GM18870 (cell line): ENCODE results near the gene ATG10.
"Not testable (repeated sequence)": the region's sequence is repeated elsewhere in the genome, so short reads cannot be mapped to it uniquely, and the experiment has no call there.

Experiments
- ATAC-seq: cut with Tn5 transposase; IDR thresholded peaks from one replicate; pipeline ENCODE4 v1.9.1; 2021; ENCODE audit warnings: moderate library complexity; ENCODE audit not compliant: unreplicated experiment

Gene ATG10

GRCh38 chr5:81980598-81981260 is 8.9 kb downstream of the ATG10 start:
- no peak for ATAC-seq

GRCh38 chr5:81982172-81982685 is 10.4 kb downstream of the ATG10 start:
- not testable (repeated sequence) for ATAC-seq

DNA sequence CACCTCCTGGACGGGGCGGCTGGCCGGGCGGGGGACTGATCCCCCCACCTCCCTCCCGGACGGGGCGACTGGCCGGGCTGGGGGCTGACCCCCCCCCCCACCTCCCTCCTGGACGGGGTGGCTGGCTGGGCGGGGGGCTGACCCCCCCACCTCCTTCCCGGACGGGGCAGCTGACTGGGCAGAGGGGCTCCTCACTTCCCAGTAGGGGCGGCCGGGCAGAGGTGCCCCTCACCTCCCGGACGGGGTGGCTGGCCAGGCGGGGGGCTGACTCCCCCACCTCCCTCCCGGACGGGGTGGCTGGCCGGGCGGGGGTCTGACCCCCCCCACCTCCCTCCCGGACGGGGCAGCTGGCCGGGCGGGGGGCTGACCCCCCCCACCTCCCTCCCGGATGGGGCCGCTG is 11.3 kb downstream of the ATG10 start:
- not testable (repeated sequence) for ATAC-seq

DNA sequence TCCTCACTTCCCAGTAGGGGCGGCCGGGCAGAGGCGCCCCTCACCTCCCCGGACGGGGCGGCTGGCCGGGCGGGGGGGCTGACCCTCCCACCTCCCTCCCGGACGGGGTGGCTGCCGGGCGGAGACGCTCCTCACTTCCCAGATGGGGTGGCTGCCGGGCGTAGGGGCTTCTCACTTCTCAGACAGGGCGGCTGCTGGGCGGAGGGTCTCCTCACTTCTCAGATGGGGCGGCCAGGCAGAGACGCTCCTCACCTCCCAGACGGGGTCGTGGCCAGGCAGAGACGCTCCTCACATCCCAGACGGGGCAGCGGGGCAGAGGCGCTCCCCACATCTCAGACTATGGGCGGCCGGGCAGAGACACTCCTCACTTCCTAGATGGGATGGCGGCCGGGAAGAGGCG is 11.7 kb downstream of the ATG10 start:
- ATAC-seq = not testable (repeated sequence)

DNA sequence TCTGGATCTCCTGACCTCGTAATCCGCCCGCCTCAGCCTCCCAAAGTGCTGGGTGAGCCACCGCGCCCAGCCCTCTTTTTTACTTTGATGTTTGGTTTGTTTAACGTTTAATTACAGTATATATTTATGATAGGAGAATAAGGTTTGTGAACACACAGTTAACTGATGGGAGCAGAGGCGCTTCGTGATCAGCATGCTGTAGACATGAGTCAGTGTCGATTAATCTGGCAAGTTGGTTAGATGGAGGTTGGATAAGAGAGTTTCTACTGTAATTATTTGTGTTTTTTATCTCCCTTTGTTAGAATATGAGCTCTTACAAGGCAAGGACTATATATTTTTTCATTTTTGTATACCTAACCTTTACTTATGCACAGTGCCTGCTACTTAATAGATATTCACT is 14.3 kb downstream of the ATG10 start:
- no peak for ATAC-seq

DNA sequence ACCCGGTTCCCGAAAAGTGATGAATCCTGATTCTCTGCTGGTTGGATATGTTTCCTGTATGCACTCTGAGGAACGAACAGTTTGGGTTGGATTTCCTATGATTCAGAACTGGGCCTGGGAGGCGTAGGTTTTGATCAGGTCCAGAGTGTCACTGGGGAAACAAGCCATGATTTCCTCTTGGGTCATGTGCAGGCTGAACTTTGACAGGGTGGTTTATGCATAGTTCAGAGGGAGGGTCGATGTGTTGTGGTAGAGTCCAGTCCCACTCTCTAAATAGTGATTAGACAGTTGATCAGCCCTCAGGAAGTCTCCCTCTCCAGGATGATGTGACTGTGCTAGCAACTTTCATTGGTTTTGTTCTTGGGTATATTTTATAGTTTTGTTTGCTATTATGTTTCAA is 17.4 kb downstream of the ATG10 start:
- no peak for ATAC-seq

- no peak for ATAC-seq
Observed at GRCh38 chr5:81994679-81995078, 22.9 kb downstream of the ATG10 start.

DNA sequence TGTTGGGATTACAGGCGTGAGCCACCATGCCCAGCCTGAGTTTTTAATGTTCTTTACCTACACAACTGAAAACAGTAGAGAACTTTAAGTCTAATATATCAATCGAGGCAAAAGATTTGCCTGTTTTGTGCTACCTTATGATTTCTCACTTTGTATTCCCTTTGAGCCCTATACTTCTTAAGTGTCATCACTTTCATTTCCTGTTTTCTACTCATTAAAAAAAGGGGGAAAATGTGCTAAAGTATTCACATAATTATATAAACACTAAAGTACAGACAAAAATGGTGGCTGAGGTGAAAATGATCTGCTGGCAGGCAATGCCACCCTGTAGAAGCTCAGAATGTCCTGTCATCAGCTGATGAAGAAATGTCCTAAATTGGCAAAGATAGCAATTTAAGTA is 23.6 kb downstream of the ATG10 start:
- no peak for ATAC-seq

GRCh38 chr5:82004511-82004910 is 32.7 kb downstream of the ATG10 start:
- no peak for ATAC-seq

DNA sequence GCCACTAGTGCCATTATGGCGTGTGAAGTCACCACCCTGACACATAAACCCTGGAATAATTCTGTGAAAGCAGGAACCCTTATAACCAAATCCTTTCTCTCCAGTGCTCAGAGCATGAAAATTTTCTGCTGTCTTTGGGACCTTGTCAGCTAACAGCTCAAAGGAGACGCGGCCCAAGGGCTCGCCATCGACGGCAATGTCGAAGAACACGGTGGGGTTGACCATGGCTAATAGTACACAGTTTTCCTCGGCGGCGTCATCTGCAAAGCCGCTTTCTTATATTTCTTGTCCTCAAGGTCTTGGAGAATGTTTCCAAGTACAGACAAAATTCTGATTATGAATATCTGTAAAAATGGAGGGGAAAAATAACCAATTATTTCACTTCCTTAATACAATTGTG is 38.0 kb downstream of the ATG10 start:
- not testable (repeated sequence) for ATAC-seq

- no peak for ATAC-seq
Observed at GRCh38 chr5:82010696-82011095, 38.9 kb downstream of the ATG10 start.

DNA sequence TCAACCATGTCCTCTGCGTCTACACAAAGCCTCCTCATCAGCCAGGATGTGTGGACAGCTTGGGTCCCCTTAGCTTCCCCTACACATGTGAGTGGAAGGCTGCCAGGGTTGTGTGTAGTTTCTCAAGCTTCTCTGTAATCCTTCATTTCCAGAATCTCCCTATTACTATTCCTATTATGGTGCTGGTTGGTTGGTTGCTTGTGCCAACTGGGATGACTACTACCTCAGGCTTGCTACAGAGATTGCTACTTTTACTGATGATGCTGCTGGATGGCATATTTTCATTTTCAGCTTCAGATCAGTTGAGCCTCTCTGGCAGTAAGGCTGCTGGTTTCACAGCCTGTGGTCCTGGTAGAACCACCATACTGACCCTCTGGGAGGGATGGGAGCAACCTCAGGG is 39.9 kb downstream of the ATG10 start:
- ATAC-seq = no peak

DNA sequence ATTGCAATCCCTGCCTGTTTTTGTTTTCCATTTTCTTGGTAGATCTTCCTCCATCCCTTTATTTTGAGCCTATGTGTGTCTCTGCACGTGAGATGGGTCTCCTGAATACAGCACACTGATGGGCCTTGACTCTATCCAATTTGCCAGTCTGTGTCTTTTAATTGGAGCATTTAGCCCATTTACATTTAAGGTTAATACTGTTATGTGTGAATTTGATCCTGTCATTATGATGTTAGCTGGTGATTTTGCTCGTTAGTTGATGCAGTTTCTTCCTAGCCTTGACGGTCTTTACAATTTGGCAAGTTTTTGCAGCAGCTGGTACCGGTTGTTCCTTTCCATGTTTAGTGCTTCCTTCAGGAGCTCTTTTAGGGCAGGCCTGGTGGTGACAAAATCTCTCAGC is 42.8 kb downstream of the ATG10 start:
- ATAC-seq = not testable (repeated sequence)

- ATAC-seq = no peak
Observed at GRCh38 chr5:82018462-82018861, 46.6 kb downstream of the ATG10 start.

- no peak for ATAC-seq
Observed at GRCh38 chr5:82019342-82020138, 47.7 kb downstream of the ATG10 start.

- no peak for ATAC-seq
Observed at GRCh38 chr5:82022499-82022898, 50.7 kb downstream of the ATG10 start.

DNA sequence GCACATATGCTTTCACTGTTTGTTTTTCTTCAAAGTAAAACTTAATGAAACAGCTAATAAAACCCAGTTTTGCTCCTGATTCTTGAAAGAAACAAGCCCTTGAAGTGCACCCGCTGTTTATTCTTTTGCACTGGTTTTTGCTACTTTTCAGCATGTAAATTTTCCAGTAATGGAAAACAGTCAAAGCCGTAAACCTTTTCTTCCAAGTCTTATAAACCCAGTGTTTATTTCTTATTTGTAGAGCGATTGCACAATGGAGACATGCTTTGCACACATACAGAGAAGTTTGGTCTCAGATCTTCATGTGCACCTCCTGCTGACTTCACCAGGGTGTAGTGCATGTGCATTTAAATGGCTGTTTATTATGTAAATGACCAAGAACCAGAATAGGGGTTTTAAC is 51.8 kb downstream of the ATG10 start:
- no peak for ATAC-seq

DNA sequence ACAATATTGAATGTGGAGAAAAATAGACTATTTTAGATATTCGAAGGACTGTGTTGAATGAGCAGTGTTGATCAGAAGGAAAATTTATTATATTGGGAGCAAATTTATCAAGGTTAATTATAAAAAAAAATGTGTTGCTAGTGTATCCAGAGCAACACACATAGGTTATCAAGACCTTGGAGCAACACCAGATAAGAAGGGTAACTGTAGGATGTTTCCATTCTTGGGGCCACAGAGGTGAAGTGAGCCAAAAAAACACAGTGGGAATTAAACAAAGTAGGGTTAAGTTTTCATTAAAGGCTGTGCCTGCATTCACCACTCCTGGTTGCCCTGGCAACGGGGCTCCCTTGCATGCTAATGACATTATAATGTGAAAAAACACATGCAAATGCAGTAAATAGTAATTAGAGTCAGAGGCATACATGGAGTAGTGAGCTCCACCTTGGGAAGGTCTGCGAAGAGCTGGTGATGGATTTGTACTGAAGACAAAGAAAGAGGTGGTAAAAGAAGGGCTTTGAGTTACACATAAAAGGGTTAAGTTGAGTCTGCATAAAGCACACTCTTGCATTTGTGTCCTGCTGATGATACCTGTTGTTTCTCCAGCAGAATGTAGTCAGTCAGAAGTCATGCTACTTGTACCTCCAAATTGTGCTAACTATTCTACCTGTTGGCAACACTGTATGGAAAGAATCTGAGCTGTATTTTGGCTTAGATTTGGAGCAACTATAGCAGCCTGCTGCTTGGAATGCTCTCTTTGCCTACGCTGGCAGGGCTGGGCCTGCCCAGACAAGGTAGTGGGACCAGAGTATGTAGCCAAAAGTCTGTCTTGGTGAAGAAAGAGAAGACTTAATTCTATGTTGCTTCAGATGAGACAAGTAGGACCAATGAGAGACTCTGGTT is 59.6 kb downstream of the ATG10 start:
- no peak for ATAC-seq

DNA sequence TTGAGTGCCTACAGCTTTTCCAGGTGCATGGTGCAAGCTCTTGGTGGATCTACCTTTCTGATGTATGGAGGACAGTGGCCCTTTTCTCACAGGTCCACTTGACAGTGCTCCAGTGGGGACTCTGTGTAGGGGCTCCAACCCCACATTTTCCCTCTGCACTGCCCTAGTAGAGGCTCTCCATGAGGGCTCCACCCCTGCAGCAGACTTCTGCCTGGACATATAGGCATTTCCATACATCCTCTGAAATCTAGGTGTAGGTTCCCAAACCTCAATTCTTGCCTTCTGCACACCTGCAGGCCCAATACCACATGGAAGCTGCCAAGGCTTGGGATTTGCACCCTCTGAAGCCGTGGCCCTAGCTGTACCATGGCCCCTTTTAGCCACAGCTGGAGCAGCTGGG is 71.1 kb downstream of the ATG10 start:
- not testable (repeated sequence) for ATAC-seq

DNA sequence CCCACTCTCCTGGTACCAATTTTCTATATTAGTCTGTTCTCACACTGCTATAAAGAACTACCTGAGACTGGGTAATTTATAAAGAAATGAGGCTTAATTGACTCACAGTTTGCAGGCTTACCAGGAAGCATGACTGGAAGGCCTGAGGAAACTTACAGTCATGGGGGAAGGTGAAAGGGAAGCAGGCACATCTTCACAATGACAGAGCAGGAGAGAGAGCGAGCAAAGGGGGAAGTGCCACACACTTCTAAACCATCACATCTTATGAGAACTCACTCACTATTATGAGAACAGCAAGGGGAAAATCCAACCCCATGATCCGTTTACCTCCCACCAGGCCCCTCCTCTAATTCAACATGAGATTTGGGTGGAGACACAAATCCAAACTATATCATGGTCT is 72.2 kb downstream of the ATG10 start:
- no peak for ATAC-seq

DNA sequence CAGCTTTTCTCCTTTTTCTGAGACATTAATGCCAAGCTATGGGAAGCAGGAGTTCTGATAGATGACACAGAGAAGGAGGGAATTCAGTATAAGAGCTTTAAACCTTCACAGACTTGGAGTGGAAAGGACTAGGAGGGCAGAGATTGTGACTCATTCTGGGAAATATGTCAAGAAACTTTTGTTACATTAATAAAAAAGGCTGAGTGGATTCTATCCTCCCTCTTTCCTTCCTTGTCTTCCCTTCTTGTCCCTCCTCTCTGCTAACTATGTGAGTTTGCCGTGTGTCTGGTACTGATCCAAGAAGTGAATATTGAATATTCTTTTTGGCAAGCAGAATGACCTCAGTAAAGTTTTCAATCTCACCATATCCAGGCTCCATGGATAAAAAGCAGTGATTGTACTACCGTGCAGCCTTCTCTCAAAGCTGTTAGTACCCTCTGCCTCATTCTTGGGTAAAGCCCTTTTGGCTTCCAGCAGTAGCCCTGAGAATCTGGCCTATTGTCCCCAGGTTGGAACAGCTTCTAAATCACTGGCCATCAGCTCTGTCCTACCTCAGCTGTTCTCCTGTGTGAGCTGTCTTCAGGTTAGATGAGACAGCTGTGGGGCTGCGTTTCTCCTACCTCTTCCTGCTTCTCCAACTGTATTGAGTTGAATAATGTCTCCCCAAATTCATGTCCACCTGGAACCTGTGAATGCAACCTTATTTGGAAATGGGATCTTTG is 73.9 kb downstream of the ATG10 start:
- ATAC-seq = no peak
